NB4 (cell line): ENCODE results near the gene BRF1.

Source experiments
- CTCF ChIP-seq: IDR thresholded peaks from one replicate; pipeline ENCODE4 v1.5.1; 2012; ENCODE audit warnings: low read depth, low read length
- POLR2A ChIP-seq: IDR thresholded peaks from 2 replicates; pipeline ENCODE4 v1.6.1; 2011; ENCODE audit warnings: mild to moderate bottlenecking; ENCODE audit not compliant: insufficient read length; ENCODE audit errors: extremely low read depth

- no peak for TF ChIP-seq CTCF
- TF ChIP-seq POLR2A: no peak
Observed at GRCh38 chr14:105161309-105161708, 139.5 kb downstream of the BRF1 start.
